Measurements from ENCODE around the gene PHF10.
A peak's percentile ranks its signal among the peaks of the same experiment; 100 is the strongest.

Gene PHF10

GRCh38 chr6:169654598-169655391, 69.5 kb downstream of the PHF10 start:
- Mint-ChIP-seq H3K27ac (peak overlapping the region; percentile 69), H3K4me1 (ENCODE audit: low read depth) (peaks cover 15% of the 10 kb centered on the region), H3K36me3 (ENCODE audit: low read depth) (peaks cover 19% of the 10 kb centered on the region), H3K4me3 (peak overlapping the region; percentile 80), H3K9me3 (no peaks in the 10 kb centered on the region), H3K27me3 (no peaks in the 10 kb centered on the region)

Data from stimulated activated naive CD8-positive, alpha-beta T cell treated with anti-CD3 and anti-CD28 coated beads, Interleukin-15, Interleukin-2, amounts not matched to agents 100 ng/mL and 50 ng/mL, for 24 hours (primary cell).